GM13976 (cell line): Measurements from ENCODE around the gene TEC.
A peak's percentile ranks its signal among the peaks of the same experiment; 100 is the strongest.
"Not testable (repeated sequence)": the region's sequence is repeated elsewhere in the genome, so short reads cannot be mapped to it uniquely, and the experiment has no call there.

Experiments used
- DNase-seq: peaks from one replicate; pipeline ENCODE4 v3.0.0; 2012; ENCODE audit warnings: low spot score
- CTCF ChIP-seq: IDR thresholded peaks from 2 replicates; pipeline ENCODE4 v1.5.1; 2012; ENCODE audit warnings: borderline replicate concordance, mild to moderate bottlenecking; ENCODE audit not compliant: insufficient read depth; ENCODE audit errors: extremely low read depth, missing control alignments, control extremely low read depth
- in situ Hi-C: fragments of 300-500 bp; cut with MboI; formaldehyde crosslinking; loops from one replicate; pipeline ENCODE4 v1.12.0; 2022; ENCODE audit warnings: low sequenced_read_pairs, mixed read lengths, inconsistent platforms; ENCODE audit not compliant: unreplicated experiment

Gene TEC

GRCh38 chr4:48290146-48290772 lies 20.6 kb upstream of the TEC start:
- in situ Hi-C loops = no loop called here
- DNase-seq = peak; percentile 65
- TF ChIP-seq CTCF = peak; percentile 55

DNA sequence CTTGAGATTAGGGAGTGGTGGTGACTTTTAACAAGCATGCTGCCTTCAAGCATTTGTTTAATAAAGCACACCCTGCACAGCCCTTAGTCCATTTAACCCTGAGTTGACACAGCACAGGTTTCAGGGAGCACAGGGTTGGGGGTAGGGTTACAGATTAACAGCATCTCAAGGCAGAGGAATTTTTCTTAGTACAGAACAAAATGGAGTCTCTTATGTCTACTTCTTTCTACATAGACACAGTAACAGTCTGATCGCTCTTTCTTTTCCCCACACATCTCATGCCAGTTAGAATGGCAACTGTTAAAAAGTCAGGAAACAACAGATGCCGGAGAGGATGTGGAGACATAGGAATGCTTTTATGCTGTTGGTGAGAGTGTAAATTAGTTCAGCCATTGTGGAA lies 16.4 kb upstream of the TEC start:
- DNase-seq, in situ Hi-C loops: not testable (repeated sequence)

DNA sequence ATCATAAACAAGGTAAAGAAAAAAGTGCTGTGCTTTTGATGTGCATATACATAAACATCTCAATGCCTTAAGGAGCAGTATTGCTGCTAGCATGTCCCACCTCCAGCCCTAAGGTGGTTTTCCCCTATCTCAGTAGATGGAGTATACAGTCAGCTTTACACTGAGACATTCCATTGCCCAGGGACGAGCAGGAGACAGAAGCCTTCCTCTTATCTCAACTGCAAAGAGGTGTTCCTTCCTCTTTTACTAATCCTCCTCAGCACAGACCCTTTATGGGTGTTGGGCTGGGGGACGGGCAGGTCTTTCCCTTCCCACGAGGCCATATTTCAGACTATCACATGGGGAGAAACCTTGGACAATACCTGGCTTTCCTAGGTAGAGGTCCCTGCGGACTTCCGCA lies 16.0 kb upstream of the TEC start:
- DNase-seq, in situ Hi-C loops: not testable (repeated sequence)

- in situ Hi-C loops = no loop called here
- DNase-seq = no peak
- no peak for TF ChIP-seq CTCF
Measured at GRCh38 chr4:48275686-48276085, 6.0 kb upstream of the TEC start.

- in situ Hi-C loops = no loop called here
- DNase-seq = peak; percentile 34
- TF ChIP-seq CTCF = peak; percentile 44
Measured at GRCh38 chr4:48275247-48275646, 5.6 kb upstream of the TEC start.

DNA sequence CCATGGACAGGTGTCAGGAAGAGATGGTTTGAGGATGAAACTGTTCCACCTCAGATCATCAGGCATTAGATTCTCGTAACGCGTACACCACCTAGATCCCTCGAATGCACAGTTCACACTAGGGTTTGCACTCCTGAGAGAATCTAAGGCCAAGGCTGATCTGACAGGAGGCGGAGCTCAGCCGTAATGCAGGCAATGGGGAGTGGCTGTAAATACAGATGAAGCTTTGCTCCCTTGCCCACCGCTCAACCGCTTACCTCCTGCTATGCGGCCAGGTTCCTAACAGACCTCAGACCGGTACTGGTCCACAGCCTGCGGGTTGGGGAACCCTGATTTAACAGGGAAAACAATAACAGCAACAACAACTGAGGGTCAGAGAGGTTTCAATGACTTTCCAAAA lies 2.0 kb upstream of the TEC start:
- in situ Hi-C loops = no loop called here
- no peak for DNase-seq
- TF ChIP-seq CTCF = no peak

GRCh38 chr4:48270951-48271473 lies 1.4 kb upstream of the TEC start:
- peak; percentile 52 for DNase-seq
- in situ Hi-C loops = no loop called here
- no peak for TF ChIP-seq CTCF

- in situ Hi-C loops = no loop called here
- TF ChIP-seq CTCF = no peak
- DNase-seq = no peak
Measured at GRCh38 chr4:48270523-48270897, 872 bp upstream of the TEC start.
